ENCODE measurements around the gene CSNK1G2. TPM values are rescaled to one million over a fixed set of nuclear protein-coding genes. Genes with fewer than 3 reads are reported as not detected.

CSNK1G2 gene
- total RNA-seq, 2 experiments from 2014 or later, result 122 to 127 TPM

- peaks cover 25% of the 10 kb centered on the region for H3K4me1 Mint-ChIP-seq (ENCODE audit: low read depth)
- ChIA-PET CTCF (no interaction called here), POLR2A (no interaction called here)
- Histone ChIP-seq H3K27ac (ENCODE audit: low read depth in 1 of 2, low read length in 2 of 2) (no peak overlapping the region), H3K4me3 (ENCODE audit: low read length) (no peak overlapping the region), H3K9me3 (ENCODE audit: control insufficient read depth in 1 of 2, insufficient read depth in 1 of 2, low read length in 2 of 2) (no peaks in the 10 kb centered on the region), H3K4me1 (ENCODE audit: insufficient read depth, low read length) (peaks cover 62% of the 10 kb centered on the region), H3K27me3 (ENCODE audit: control insufficient read depth in 1 of 2, insufficient read depth in 2 of 2, low read length in 2 of 2) (no peaks in the 10 kb centered on the region), H3K36me3 (ENCODE audit: insufficient read depth, low read length) (peaks cover 13% of the 10 kb centered on the region)
- TF ChIP-seq CTCF (IDR thresholded peaks at IDR 0.05), result no peak
- no peaks in the 10 kb centered on the region for H3K36me3 Mint-ChIP-seq (ENCODE audit: low read depth)
- intact Hi-C loops (cut with DNase I, micrococcal nuclease), result loop anchor here in 1 of 2 experiments (5.0 kb wide), 1 partner anchor 37 kb away; no protein-coding TSS in a partner anchor
- no peaks in the 10 kb centered on the region for H3K9me3 Mint-ChIP-seq
- ATAC-seq (ENCODE audit: poor library complexity) (no peak), DNase-seq (no peak)
- no peak overlapping the region for H3K4me3 Mint-ChIP-seq
- H3K27ac Mint-ChIP-seq, result no peak overlapping the region
- no peaks in the 10 kb centered on the region for H3K27me3 Mint-ChIP-seq
Measured at GRCh38 chr19:1925544-1925943, 15.4 kb upstream of the CSNK1G2 start.

- Mint-ChIP-seq H3K27ac (peak overlapping the region; percentile 56), H3K36me3 (ENCODE audit: low read depth) (no peaks in the 10 kb centered on the region), H3K27me3 (no peaks in the 10 kb centered on the region), H3K9me3 (no peaks in the 10 kb centered on the region), H3K4me1 (ENCODE audit: low read depth) (peaks cover 27% of the 10 kb centered on the region), H3K4me3 (peak overlapping the region; percentile 82)
- H3K4me1 ChIP-seq (ENCODE audit: insufficient read depth, low read length), result peaks cover 42% of the 10 kb centered on the region
- peak; percentile 90 for TF ChIP-seq CTCF (IDR thresholded peaks at IDR 0.05)
- H3K9me3 ChIP-seq (ENCODE audit: control insufficient read depth in 1 of 2, insufficient read depth in 1 of 2, low read length in 2 of 2), result peaks cover 0 to 9% of the 10 kb centered on the region in 2 experiments
- ChIA-PET CTCF (interaction anchor here (0.8 to 2.1 kb wide), 5 partner anchors 13 to 164 kb away, joined by 3 to 11 read pairs (median 4); no protein-coding TSS in a partner anchor), POLR2A (interaction anchor here (0.6 to 1.9 kb wide), 4 partner anchors 13 to 65 kb away, joined by 4 to 9 read pairs (median 4); no protein-coding TSS in a partner anchor)
- no peak overlapping the region for H3K27ac ChIP-seq (ENCODE audit: low read depth in 1 of 2, low read length in 2 of 2)
- DNase-seq, result peak; percentile 64 to 89 (median 80)
- peak; percentile 85 for ATAC-seq (ENCODE audit: poor library complexity)
- H3K4me3 ChIP-seq (ENCODE audit: low read length), result peak overlapping the region; percentile 47
- H3K36me3 ChIP-seq (ENCODE audit: insufficient read depth, low read length), result peaks cover 4% of the 10 kb centered on the region
- intact Hi-C loops (cut with DNase I, micrococcal nuclease), result loop anchor here (1.0 to 5.0 kb wide), 4 partner anchors 14 to 140 kb away; partner anchors contain the start of genes ADAT3 (in 1 of the 2) and SCAMP4 (in 1 of the 2)
- H3K27me3 ChIP-seq (ENCODE audit: control insufficient read depth in 1 of 2, insufficient read depth in 2 of 2, low read length in 2 of 2), result no peaks in the 10 kb centered on the region
Measured at GRCh38 chr19:1929021-1929742, 11.8 kb upstream of the CSNK1G2 start.

GRCh38 chr19:1931445-1931844 lies 9.5 kb upstream of the CSNK1G2 start:
- H3K36me3 ChIP-seq (ENCODE audit: insufficient read depth, low read length), result no peaks in the 10 kb centered on the region
- H3K27me3 ChIP-seq (ENCODE audit: control insufficient read depth in 1 of 2, insufficient read depth in 2 of 2, low read length in 2 of 2), result no peaks in the 10 kb centered on the region
- peaks cover 35% of the 10 kb centered on the region for H3K4me1 ChIP-seq (ENCODE audit: insufficient read depth, low read length)
- H3K4me3 ChIP-seq (ENCODE audit: low read length), result no peak overlapping the region
- no peak overlapping the region for H3K27ac ChIP-seq (ENCODE audit: low read depth in 1 of 2, low read length in 2 of 2)
- Mint-ChIP-seq H3K4me3 (peak overlapping the region; percentile 25), H3K27me3 (no peaks in the 10 kb centered on the region), H3K27ac (no peak overlapping the region), H3K36me3 (ENCODE audit: low read depth) (no peaks in the 10 kb centered on the region), H3K9me3 (no peaks in the 10 kb centered on the region), H3K4me1 (ENCODE audit: low read depth) (peaks cover 35% of the 10 kb centered on the region)
- H3K9me3 ChIP-seq (ENCODE audit: control insufficient read depth in 1 of 2, insufficient read depth in 1 of 2, low read length in 2 of 2), result peaks cover 0 to 17% of the 10 kb centered on the region in 2 experiments
- DNase-seq (no peak), ATAC-seq (ENCODE audit: poor library complexity) (no peak)
- TF ChIP-seq CTCF (IDR thresholded peaks at IDR 0.05), result no peak
- intact Hi-C loops (cut with DNase I, micrococcal nuclease), result no loop called here
- ChIA-PET CTCF (interaction anchor here (0.9 kb wide), 1 partner anchor 67 kb away, joined by 3 read pairs; no protein-coding TSS in a partner anchor), POLR2A (interaction anchor here (0.6 to 1.9 kb wide), 3 partner anchors 11 to 152 kb away, joined by 3 to 9 read pairs (median 3); no protein-coding TSS in a partner anchor)

All from CD4-positive, alpha-beta T cell (primary cell).